Neural progenitor cell (in vitro differentiated cells): ENCODE results near the gene EEF1A1. TPM values are rescaled to one million over a fixed set of nuclear protein-coding genes. Genes with fewer than 3 reads are reported as not detected.

Experiments
- DNase-seq: peaks from one replicate; pipeline ENCODE4 v3.0.0-alpha.2; 2016; ENCODE audit warnings: low spot score
- H2AFZ ChIP-seq: fragments of 200-600 bp; sonication (generic); replicated peaks from 2 replicates; pipeline ENCODE4 v1.6.1; 2016; ENCODE audit warnings: antibody characterized with exemption
- H3F3A ChIP-seq: fragments of 200-600 bp; sonication (generic); 2 replicates; pipeline ENCODE4 v1.6.1; 2016; ENCODE audit warnings: antibody characterized with exemption, low read depth
- H3K27ac ChIP-seq: fragments of 200-600 bp; sonication (generic); 2 replicates; pipeline ENCODE4 v1.5.1; 2016; ENCODE audit warnings: mild to moderate bottlenecking
- H3K27me3 ChIP-seq: fragments of 200-600 bp; sonication (generic); 2 replicates; pipeline ENCODE4 v1.6.1; 2016; ENCODE audit warnings: mild to moderate bottlenecking, moderate library complexity
- H3K36me3 ChIP-seq: fragments of 200-600 bp; sonication (generic); 2 replicates; pipeline ENCODE4 v1.5.1; 2016
- H3K4me1 ChIP-seq: fragments of 200-600 bp; sonication (generic); 2 replicates; pipeline ENCODE4 v1.6.1; 2016; ENCODE audit warnings: mixed run types
- H3K4me2 ChIP-seq: fragments of 200-600 bp; sonication (generic); 2 replicates; pipeline ENCODE4 v1.6.1; 2016
- H3K4me3 ChIP-seq: fragments of 200-600 bp; sonication (generic); 2 replicates; pipeline ENCODE4 v1.5.1; 2016
- H3K79me2 ChIP-seq: fragments of 200-600 bp; sonication (generic); 2 replicates; pipeline ENCODE4 v1.6.1; 2016; ENCODE audit warnings: low read depth
- H3K9ac ChIP-seq: fragments of 200-600 bp; sonication (generic); 2 replicates; pipeline ENCODE4 v1.6.1; 2016
- H3K9me3 ChIP-seq: fragments of 200-600 bp; sonication (generic); 2 replicates; pipeline ENCODE4 v1.5.1; 2016; ENCODE audit warnings: low read depth
- H4K20me1 ChIP-seq: fragments of 200-600 bp; sonication (generic); 2 replicates; pipeline ENCODE4 v1.6.1; 2016; ENCODE audit warnings: low read depth
- H3K27ac Mint-ChIP-seq: 3 replicates; pipeline ENCODE4 v1.8.0; 2021; ENCODE audit warnings: mixed read lengths
- H3K27me3 Mint-ChIP-seq: 2 replicates; pipeline ENCODE4 v1.8.0; 2022; ENCODE audit warnings: low read depth, mild to moderate bottlenecking, inconsistent platforms, moderate library complexity, mixed read lengths; ENCODE audit not compliant: insufficient read depth
- H3K36me3 Mint-ChIP-seq: 3 replicates; pipeline ENCODE4 v1.8.0; 2021; ENCODE audit warnings: mixed read lengths
- H3K4me1 Mint-ChIP-seq: 3 replicates; pipeline ENCODE4 v1.8.0; 2021; ENCODE audit warnings: mixed read lengths
- H3K4me3 Mint-ChIP-seq: 3 replicates; pipeline ENCODE4 v1.8.0; 2021; ENCODE audit warnings: mild to moderate bottlenecking, moderate library complexity, mixed read lengths
- H3K9me3 Mint-ChIP-seq: 3 replicates; pipeline ENCODE4 v1.8.0; 2020; ENCODE audit warnings: mixed read lengths
- CTCF ChIP-seq: fragments of 200-600 bp; sonication (generic); IDR thresholded peaks from 2 replicates; pipeline ENCODE4 v1.5.1; 2017; ENCODE audit warnings: antibody characterized with exemption, mild to moderate bottlenecking
- EZH2 ChIP-seq: fragments of 200-600 bp; sonication (generic); IDR thresholded peaks from 2 replicates; pipeline ENCODE4 v1.6.1; 2017; ENCODE audit warnings: antibody characterized with exemption, mild to moderate bottlenecking, moderate library complexity
- EZH2phosphoT487 ChIP-seq: fragments of 200-600 bp; sonication (generic); IDR thresholded peaks from 2 replicates; pipeline ENCODE4 v1.6.1; 2017; ENCODE audit warnings: antibody characterized with exemption
- total RNA-seq: library from RNA; depleted of rRNA; stranded (reverse); fragments of >200 nt; gene quantifications from 2 replicates; pipeline ENCODE4 v1.2.3, GENCODE V29; 2015; ENCODE audit warnings: low replicate concordance

EEF1A1 gene
- total RNA-seq, 1 donor from 2014 or later, result 19,891 TPM

GRCh38 chr6:73487473-73487872 lies 33.4 kb downstream of the EEF1A1 start:
- Histone ChIP-seq H3F3A (no peaks in the 10 kb centered on the region), H3K27me3 (no peaks in the 10 kb centered on the region), H3K79me2 (no peaks in the 10 kb centered on the region), H4K20me1 (no peaks in the 10 kb centered on the region), H2AFZ (no peak overlapping the region), H3K4me3 (no peak overlapping the region), H3K9me3 (no peaks in the 10 kb centered on the region), H3K27ac (no peak overlapping the region), H3K9ac (no peak overlapping the region), H3K4me2 (no peak overlapping the region), H3K36me3 (peaks cover 9% of the 10 kb centered on the region), H3K4me1 (no peaks in the 10 kb centered on the region)
- H3K27me3 Mint-ChIP-seq, result peaks cover 3% of the 10 kb centered on the region
- H3K27ac Mint-ChIP-seq, result no peak overlapping the region
- H3K9me3 Mint-ChIP-seq, result peaks cover 10% of the 10 kb centered on the region
- peaks cover 41% of the 10 kb centered on the region for H3K36me3 Mint-ChIP-seq
- H3K4me1 Mint-ChIP-seq, result no peaks in the 10 kb centered on the region
- H3K4me3 Mint-ChIP-seq, result no peak overlapping the region
- no peak for TF ChIP-seq EZH2phosphoT487
- no peak for TF ChIP-seq EZH2
- TF ChIP-seq CTCF, result no peak
- no peak for DNase-seq

- H3K36me3 ChIP-seq, result peaks cover 19% of the 10 kb centered on the region
- no peak overlapping the region for H3K4me3 ChIP-seq
- Mint-ChIP-seq H3K9me3 (peaks cover 5% of the 10 kb centered on the region), H3K27me3 (peaks cover 3% of the 10 kb centered on the region), H3K4me1 (no peaks in the 10 kb centered on the region), H3K36me3 (peaks cover 34% of the 10 kb centered on the region), H3K27ac (no peak overlapping the region), H3K4me3 (no peak overlapping the region)
- H3K9me3 ChIP-seq, result no peaks in the 10 kb centered on the region
- H3K27ac ChIP-seq, result no peak overlapping the region
- no peaks in the 10 kb centered on the region for H3K27me3 ChIP-seq
- H3K4me2 ChIP-seq, result no peak overlapping the region
- H3K9ac ChIP-seq, result no peak overlapping the region
- no peak overlapping the region for H2AFZ ChIP-seq
- no peaks in the 10 kb centered on the region for H3K79me2 ChIP-seq
- TF ChIP-seq EZH2phosphoT487, result no peak
- TF ChIP-seq EZH2, result no peak
- TF ChIP-seq CTCF, result no peak
- H4K20me1 ChIP-seq, result no peaks in the 10 kb centered on the region
- no peaks in the 10 kb centered on the region for H3K4me1 ChIP-seq
- H3F3A ChIP-seq, result no peaks in the 10 kb centered on the region
- DNase-seq, result no peak
Measured at GRCh38 chr6:73484438-73484837, 36.4 kb downstream of the EEF1A1 start.

DNA sequence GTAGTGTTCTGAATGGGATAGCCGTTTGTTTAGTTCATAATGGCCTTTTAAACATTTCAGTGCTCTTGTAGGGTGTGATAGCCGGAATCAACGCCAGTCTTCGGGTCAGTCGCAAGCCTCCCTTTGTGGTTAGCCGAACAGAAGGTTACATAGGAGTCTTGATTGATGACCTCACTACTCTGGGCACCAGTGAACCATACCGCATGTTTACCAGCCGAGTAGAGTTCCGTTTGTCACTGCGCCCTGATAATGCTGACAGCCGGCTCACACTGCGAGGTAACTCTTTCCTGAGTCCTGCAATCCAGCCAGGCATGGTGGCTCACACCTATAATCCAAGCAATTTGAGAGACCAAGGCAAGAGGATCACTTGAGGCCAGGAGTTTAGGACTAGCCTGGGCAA lies 38.9 kb downstream of the EEF1A1 start:
- Mint-ChIP-seq H3K27me3 (peaks cover 3% of the 10 kb centered on the region), H3K36me3 (peaks cover 27% of the 10 kb centered on the region), H3K9me3 (no peaks in the 10 kb centered on the region), H3K4me1 (no peaks in the 10 kb centered on the region), H3K4me3 (no peak overlapping the region), H3K27ac (no peak overlapping the region)
- DNase-seq, result no peak
- Histone ChIP-seq H3K4me1 (no peaks in the 10 kb centered on the region), H3K79me2 (no peaks in the 10 kb centered on the region), H3K9me3 (no peaks in the 10 kb centered on the region), H3K4me3 (no peak overlapping the region), H2AFZ (no peak overlapping the region), H4K20me1 (no peaks in the 10 kb centered on the region), H3F3A (no peaks in the 10 kb centered on the region), H3K36me3 (peaks cover 11% of the 10 kb centered on the region), H3K27ac (no peak overlapping the region), H3K9ac (no peak overlapping the region), H3K27me3 (no peaks in the 10 kb centered on the region), H3K4me2 (no peak overlapping the region)
- TF ChIP-seq EZH2phosphoT487 (no peak), EZH2 (no peak)

- H3K4me3 Mint-ChIP-seq, result no peak overlapping the region
- Histone ChIP-seq H3K4me3 (no peak overlapping the region), H3K4me1 (no peaks in the 10 kb centered on the region), H3K9ac (no peak overlapping the region), H3K27me3 (no peaks in the 10 kb centered on the region), H3K36me3 (peaks cover 11% of the 10 kb centered on the region), H4K20me1 (no peaks in the 10 kb centered on the region), H3K9me3 (no peaks in the 10 kb centered on the region), H3K27ac (no peak overlapping the region), H3K79me2 (no peaks in the 10 kb centered on the region), H2AFZ (no peak overlapping the region), H3F3A (no peaks in the 10 kb centered on the region), H3K4me2 (no peak overlapping the region)
- H3K4me1 Mint-ChIP-seq, result no peaks in the 10 kb centered on the region
- H3K9me3 Mint-ChIP-seq, result no peaks in the 10 kb centered on the region
- TF ChIP-seq EZH2phosphoT487, result no peak
- TF ChIP-seq EZH2, result no peak
- no peak for TF ChIP-seq CTCF
- H3K36me3 Mint-ChIP-seq, result peaks cover 26% of the 10 kb centered on the region
- no peak overlapping the region for H3K27ac Mint-ChIP-seq
- DNase-seq, result no peak
- no peaks in the 10 kb centered on the region for H3K27me3 Mint-ChIP-seq
Measured at GRCh38 chr6:73477407-73477806, 43.4 kb downstream of the EEF1A1 start.
